ENCODE data around the gene LCN12.

DNA sequence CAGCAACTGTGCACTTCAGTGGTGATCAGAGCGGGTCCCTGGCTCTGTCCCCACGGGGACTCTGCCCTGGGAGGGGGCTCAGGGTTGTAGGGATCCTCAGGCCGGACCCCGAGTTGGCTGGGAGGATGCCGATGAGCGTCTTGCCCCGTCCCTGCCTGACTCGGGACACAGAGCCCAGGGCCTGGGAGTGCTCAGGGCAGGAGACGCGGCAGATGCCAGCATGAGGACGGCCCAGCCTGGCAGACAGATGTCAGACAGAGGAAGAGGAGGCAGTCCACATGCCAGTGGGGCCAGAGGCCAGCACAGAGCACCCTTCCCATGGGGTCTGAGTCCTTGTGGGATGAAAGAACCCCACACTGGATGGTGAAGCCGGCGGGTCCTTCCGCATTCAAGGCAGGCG, 11.3 kb downstream of the LCN12 start:
- TF ChIP-seq, protein P1, sequence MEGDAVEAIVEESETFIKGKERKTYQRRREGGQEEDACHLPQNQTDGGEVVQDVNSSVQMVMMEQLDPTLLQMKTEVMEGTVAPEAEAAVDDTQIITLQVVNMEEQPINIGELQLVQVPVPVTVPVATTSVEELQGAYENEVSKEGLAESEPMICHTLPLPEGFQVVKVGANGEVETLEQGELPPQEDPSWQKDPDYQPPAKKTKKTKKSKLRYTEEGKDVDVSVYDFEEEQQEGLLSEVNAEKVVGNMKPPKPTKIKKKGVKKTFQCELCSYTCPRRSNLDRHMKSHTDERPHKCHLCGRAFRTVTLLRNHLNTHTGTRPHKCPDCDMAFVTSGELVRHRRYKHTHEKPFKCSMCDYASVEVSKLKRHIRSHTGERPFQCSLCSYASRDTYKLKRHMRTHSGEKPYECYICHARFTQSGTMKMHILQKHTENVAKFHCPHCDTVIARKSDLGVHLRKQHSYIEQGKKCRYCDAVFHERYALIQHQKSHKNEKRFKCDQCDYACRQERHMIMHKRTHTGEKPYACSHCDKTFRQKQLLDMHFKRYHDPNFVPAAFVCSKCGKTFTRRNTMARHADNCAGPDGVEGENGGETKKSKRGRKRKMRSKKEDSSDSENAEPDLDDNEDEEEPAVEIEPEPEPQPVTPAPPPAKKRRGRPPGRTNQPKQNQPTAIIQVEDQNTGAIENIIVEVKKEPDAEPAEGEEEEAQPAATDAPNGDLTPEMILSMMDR (IDR thresholded peaks at IDR 0.05; ENCODE audit: insufficient read depth, low read depth, low read length), result no peak
- TF ChIP-seq EZH2 (IDR thresholded peaks at IDR 0.05; ENCODE audit: insufficient read depth, low read length), result no peak

All from astrocyte (in vitro differentiated cells and primary cell).